WTC11 (cell line): Measurements from ENCODE around the gene SNX14. TPM values are rescaled to one million over a fixed set of nuclear protein-coding genes. Genes with fewer than 3 reads are reported as not detected.

Source experiments
- ATAC-seq: fragments of 200-7000 bp; cut with Tn5 transposase; 2 replicates; pipeline ENCODE4 v1.10.0; 2021; ENCODE audit warnings: mild to moderate bottlenecking, moderate library complexity
- CTCF ChIA-PET: fragments of 300-600 bp; sonication (Branson Sonifier 250); formaldehyde crosslinking; loops from one replicate; lab custom pipeline; 2021; ENCODE audit warnings: antibody characterized with exemption; lab: Charles Lee
- POLR2A ChIA-PET: fragments of 350-600 bp; sonication (Branson Sonifier 250); formaldehyde crosslinking; loops from one replicate; lab custom pipeline; 2021; ENCODE audit warnings: antibody characterized with exemption; lab: Charles Lee
- DNase-seq: peaks from one replicate; pipeline ENCODE4 v3.0.0; 2021; ENCODE audit warnings: low spot score
- H3K27ac Mint-ChIP-seq: 2 replicates; pipeline ENCODE4 v1.8.0; 2021; ENCODE audit warnings: mixed read lengths
- H3K27me3 Mint-ChIP-seq: 2 replicates; pipeline ENCODE4 v1.8.0; 2021; ENCODE audit warnings: low read depth, mild to moderate bottlenecking, moderate library complexity, mixed read lengths
- H3K36me3 Mint-ChIP-seq: 2 replicates; pipeline ENCODE4 v1.8.0; 2021; ENCODE audit warnings: mixed read lengths
- H3K4me1 Mint-ChIP-seq: 2 replicates; pipeline ENCODE4 v1.8.0; 2022; ENCODE audit warnings: mixed read lengths
- H3K4me3 Mint-ChIP-seq: 2 replicates; pipeline ENCODE4 v1.8.0; 2021; ENCODE audit warnings: mild to moderate bottlenecking, moderate library complexity, mixed read lengths
- H3K9me3 Mint-ChIP-seq: 2 replicates; pipeline ENCODE4 v1.8.0; 2021; ENCODE audit warnings: mixed read lengths
- CBFB ChIP-seq: sonication (generic); formaldehyde crosslinking; IDR thresholded peaks from 2 replicates; pipeline ENCODE4 v1.8.1; 2022; ENCODE audit warnings: mild to moderate bottlenecking, low read depth, missing genetic modification reagents
- CREM ChIP-seq: sonication (generic); formaldehyde crosslinking; IDR thresholded peaks from 2 replicates; pipeline ENCODE4 v1.8.1; 2022; ENCODE audit warnings: mild to moderate bottlenecking, missing genetic modification reagents, moderate library complexity
- EMX1 ChIP-seq: fragments of 250-450 bp; sonication (Bioruptor Pico); IDR thresholded peaks from 2 replicates; pipeline ENCODE4 v1.8.0; 2021; ENCODE audit warnings: mild to moderate bottlenecking
- ETV6 ChIP-seq: sonication (generic); formaldehyde crosslinking; IDR thresholded peaks from 2 replicates; pipeline ENCODE4 v1.8.1; 2022; ENCODE audit warnings: mild to moderate bottlenecking, missing genetic modification reagents
- FOXJ3 ChIP-seq: sonication (generic); formaldehyde crosslinking; IDR thresholded peaks from 2 replicates; pipeline ENCODE4 v1.9.0; 2021; ENCODE audit warnings: missing genetic modification reagents, mild to moderate bottlenecking, borderline replicate concordance
- KAT7 ChIP-seq: sonication (generic); formaldehyde crosslinking; IDR thresholded peaks from 2 replicates; pipeline ENCODE4 v1.8.1; 2023; ENCODE audit warnings: missing genetic modification reagents, mild to moderate bottlenecking, borderline replicate concordance
- MAX ChIP-seq: sonication (generic); formaldehyde crosslinking; IDR thresholded peaks from 2 replicates; pipeline ENCODE4 v1.8.0; 2022; ENCODE audit warnings: mild to moderate bottlenecking, missing genetic modification reagents
- NFE2L1 ChIP-seq: sonication (generic); formaldehyde crosslinking; IDR thresholded peaks from 2 replicates; pipeline ENCODE4 v1.8.1; 2023; ENCODE audit warnings: missing genetic modification reagents
- SOX15 ChIP-seq: fragments of 250-450 bp; sonication (Bioruptor Pico); IDR thresholded peaks from 2 replicates; pipeline ENCODE4 v1.9.0; 2021; ENCODE audit warnings: mild to moderate bottlenecking
- ZNF121 ChIP-seq: sonication (generic); formaldehyde crosslinking; IDR thresholded peaks from 2 replicates; pipeline ENCODE4 v1.8.0; 2023; ENCODE audit warnings: missing genetic modification reagents
- ZNF138 ChIP-seq: sonication (generic); formaldehyde crosslinking; conservative IDR thresholded peaks from 2 replicates; pipeline ENCODE4 v1.8.1; 2022; ENCODE audit warnings: mild to moderate bottlenecking, moderate library complexity, missing genetic modification reagents
- ZNF396 ChIP-seq: fragments of 250-450 bp; sonication (Bioruptor Pico); IDR thresholded peaks from 2 replicates; pipeline ENCODE4 v1.8.0; 2021; ENCODE audit warnings: mild to moderate bottlenecking, moderate library complexity, borderline replicate concordance
- ZNF416 ChIP-seq: fragments of 250-450 bp; sonication (Bioruptor Pico); IDR thresholded peaks from 2 replicates; pipeline ENCODE4 v1.9.0; 2021; ENCODE audit warnings: mild to moderate bottlenecking, inconsistent platforms
- ZNF423 ChIP-seq: fragments of 250-450 bp; sonication (Bioruptor Pico); IDR thresholded peaks from 2 replicates; pipeline ENCODE4 v2.1.2; 2022; ENCODE audit warnings: mild to moderate bottlenecking, moderate library complexity
- total RNA-seq: library from RNA; stranded (reverse); gene quantifications from 3 replicates; pipeline ENCODE4 v1.2.3, GENCODE V29; 2021
- TF ChIP-seq, protein P1 (sequence below): sonication (generic); formaldehyde crosslinking; IDR thresholded peaks from 2 replicates; pipeline ENCODE4 v1.8.0; 2023; ENCODE audit warnings: missing genetic modification reagents, mild to moderate bottlenecking, borderline replicate concordance
- TF ChIP-seq, protein P2 (sequence below): sonication (generic); formaldehyde crosslinking; IDR thresholded peaks from 2 replicates; pipeline ENCODE4 v1.8.1; 2022; ENCODE audit warnings: low read depth, missing genetic modification reagents, borderline replicate concordance
- TF ChIP-seq, protein P3 (sequence below): sonication (generic); formaldehyde crosslinking; IDR thresholded peaks from 2 replicates; pipeline ENCODE4 v1.8.0; 2022; ENCODE audit warnings: missing genetic modification reagents
- TF ChIP-seq, protein P4 (sequence below): fragments of 250-450 bp; sonication (Bioruptor Pico); conservative IDR thresholded peaks from 2 replicates; pipeline ENCODE4 v1.9.0; 2021; ENCODE audit warnings: mild to moderate bottlenecking

The SNX14 gene
- total RNA-seq, 1 experiment from 2014 or later, result 34.3 TPM

DNA sequence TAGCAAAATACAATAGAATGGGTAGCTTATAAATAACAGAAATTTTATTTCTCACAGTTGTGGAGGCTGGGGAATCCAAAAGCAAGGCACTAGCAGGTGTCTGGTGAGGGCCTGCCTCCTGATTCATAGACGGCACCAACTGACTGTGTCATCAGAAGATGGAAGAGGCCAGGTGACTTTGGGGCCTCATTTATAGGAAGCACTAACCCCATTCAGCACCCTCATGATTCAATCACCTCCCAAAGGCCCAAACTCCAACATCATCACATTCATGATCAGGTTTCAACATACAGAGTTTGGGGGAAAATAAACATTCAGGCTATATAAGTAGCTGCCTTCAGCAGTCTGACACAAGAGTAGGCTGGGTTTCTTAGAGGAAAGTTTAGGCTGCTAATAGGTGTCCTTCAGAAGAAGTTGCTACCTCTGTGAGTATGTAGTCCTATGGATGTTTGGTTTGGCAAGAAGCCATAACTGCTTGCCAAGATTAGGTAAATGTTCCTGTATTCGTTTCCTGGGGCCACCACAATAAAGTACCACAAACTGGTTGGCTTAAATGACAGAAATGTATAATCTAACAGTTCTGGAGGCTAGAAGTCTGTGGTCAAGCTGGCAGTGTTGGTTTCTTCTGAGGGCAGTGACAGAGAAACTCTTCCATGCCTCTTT, 94.9 kb downstream of the SNX14 start:
- no peaks in the 10 kb centered on the region for H3K27me3 Mint-ChIP-seq
- peaks cover 36% of the 10 kb centered on the region for H3K9me3 Mint-ChIP-seq
- H3K36me3 Mint-ChIP-seq, result peaks cover 26% of the 10 kb centered on the region
- H3K4me1 Mint-ChIP-seq, result no peaks in the 10 kb centered on the region
- no peak overlapping the region for H3K4me3 Mint-ChIP-seq
- ChIA-PET POLR2A (no interaction called here), CTCF (interaction anchor here (0.9 to 2.5 kb wide), 3 partner anchors 15 to 144 kb away, joined by 3 to 8 read pairs (median 4); no protein-coding TSS in a partner anchor)
- no peak for TF ChIP-seq ZNF396 (CRISPR knock-in tag)
- no peak overlapping the region for H3K27ac Mint-ChIP-seq
- DNase-seq (no peak), ATAC-seq (no peak)

DNA sequence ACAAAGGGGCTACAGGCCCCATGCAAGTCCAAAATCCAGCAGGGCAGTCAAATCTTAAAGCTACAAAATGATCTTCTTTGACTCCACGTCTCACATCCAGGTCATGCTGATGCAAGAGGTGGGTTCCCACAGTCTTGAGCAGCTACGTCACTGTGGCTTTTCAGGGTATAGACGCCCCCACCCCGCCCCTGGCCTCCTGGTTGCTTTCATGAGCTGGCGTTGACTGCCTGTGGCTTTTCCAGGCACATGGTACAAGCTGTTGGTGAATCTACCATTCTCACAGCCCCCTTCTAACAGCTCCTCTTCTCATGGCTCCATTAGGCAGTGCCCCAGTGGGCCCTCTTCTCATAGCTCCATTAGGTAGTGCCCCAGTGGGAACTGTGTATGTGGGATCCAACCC, 96.8 kb downstream of the SNX14 start:
- ChIA-PET CTCF (interaction anchor here (1.5 kb wide), 1 partner anchor 14 kb away, joined by 5 read pairs; no protein-coding TSS in a partner anchor), POLR2A (no interaction called here)
- Mint-ChIP-seq H3K9me3 (peaks cover 36% of the 10 kb centered on the region), H3K27me3 (no peaks in the 10 kb centered on the region), H3K36me3 (peaks cover 26% of the 10 kb centered on the region)
- DNase-seq, result no peak
- TF ChIP-seq ZNF416 (CRISPR knock-in tag), result no peak
- TF ChIP-seq, protein P1, sequence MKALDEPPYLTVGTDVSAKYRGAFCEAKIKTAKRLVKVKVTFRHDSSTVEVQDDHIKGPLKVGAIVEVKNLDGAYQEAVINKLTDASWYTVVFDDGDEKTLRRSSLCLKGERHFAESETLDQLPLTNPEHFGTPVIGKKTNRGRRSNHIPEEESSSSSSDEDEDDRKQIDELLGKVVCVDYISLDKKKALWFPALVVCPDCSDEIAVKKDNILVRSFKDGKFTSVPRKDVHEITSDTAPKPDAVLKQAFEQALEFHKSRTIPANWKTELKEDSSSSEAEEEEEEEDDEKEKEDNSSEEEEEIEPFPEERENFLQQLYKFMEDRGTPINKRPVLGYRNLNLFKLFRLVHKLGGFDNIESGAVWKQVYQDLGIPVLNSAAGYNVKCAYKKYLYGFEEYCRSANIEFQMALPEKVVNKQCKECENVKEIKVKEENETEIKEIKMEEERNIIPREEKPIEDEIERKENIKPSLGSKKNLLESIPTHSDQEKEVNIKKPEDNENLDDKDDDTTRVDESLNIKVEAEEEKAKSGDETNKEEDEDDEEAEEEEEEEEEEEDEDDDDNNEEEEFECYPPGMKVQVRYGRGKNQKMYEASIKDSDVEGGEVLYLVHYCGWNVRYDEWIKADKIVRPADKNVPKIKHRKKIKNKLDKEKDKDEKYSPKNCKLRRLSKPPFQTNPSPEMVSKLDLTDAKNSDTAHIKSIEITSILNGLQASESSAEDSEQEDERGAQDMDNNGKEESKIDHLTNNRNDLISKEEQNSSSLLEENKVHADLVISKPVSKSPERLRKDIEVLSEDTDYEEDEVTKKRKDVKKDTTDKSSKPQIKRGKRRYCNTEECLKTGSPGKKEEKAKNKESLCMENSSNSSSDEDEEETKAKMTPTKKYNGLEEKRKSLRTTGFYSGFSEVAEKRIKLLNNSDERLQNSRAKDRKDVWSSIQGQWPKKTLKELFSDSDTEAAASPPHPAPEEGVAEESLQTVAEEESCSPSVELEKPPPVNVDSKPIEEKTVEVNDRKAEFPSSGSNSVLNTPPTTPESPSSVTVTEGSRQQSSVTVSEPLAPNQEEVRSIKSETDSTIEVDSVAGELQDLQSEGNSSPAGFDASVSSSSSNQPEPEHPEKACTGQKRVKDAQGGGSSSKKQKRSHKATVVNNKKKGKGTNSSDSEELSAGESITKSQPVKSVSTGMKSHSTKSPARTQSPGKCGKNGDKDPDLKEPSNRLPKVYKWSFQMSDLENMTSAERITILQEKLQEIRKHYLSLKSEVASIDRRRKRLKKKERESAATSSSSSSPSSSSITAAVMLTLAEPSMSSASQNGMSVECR (CRISPR knock-in tag), result no peak
- no peak for TF ChIP-seq FOXJ3
- TF ChIP-seq ZNF138, result no peak
- no peak for TF ChIP-seq ZNF423
- no peak for TF ChIP-seq EMX1 (CRISPR knock-in tag)
- TF ChIP-seq CBFB (CRISPR knock-in tag), result no peak
- TF ChIP-seq ZNF121 (CRISPR knock-in tag), result no peak
- TF ChIP-seq, protein P2, sequence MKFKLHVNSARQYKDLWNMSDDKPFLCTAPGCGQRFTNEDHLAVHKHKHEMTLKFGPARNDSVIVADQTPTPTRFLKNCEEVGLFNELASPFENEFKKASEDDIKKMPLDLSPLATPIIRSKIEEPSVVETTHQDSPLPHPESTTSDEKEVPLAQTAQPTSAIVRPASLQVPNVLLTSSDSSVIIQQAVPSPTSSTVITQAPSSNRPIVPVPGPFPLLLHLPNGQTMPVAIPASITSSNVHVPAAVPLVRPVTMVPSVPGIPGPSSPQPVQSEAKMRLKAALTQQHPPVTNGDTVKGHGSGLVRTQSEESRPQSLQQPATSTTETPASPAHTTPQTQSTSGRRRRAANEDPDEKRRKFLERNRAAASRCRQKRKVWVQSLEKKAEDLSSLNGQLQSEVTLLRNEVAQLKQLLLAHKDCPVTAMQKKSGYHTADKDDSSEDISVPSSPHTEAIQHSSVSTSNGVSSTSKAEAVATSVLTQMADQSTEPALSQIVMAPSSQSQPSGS (CRISPR knock-in tag), result no peak
- TF ChIP-seq, all 79 proteins: peak for 0
- Mint-ChIP-seq H3K4me1 (no peaks in the 10 kb centered on the region), H3K4me3 (no peak overlapping the region), H3K27ac (no peak overlapping the region)
- ATAC-seq, result no peak

GRCh38 chr6:85496009-85496579, 97.6 kb downstream of the SNX14 start:
- ATAC-seq, result no peak
- H3K36me3 Mint-ChIP-seq, result peaks cover 26% of the 10 kb centered on the region
- TF ChIP-seq ETV6 (CRISPR knock-in tag), result no peak
- TF ChIP-seq MAX (CRISPR knock-in tag), result no peak
- TF ChIP-seq CREM (CRISPR knock-in tag), result no peak
- no peak for TF ChIP-seq SOX15 (CRISPR knock-in tag)
- TF ChIP-seq, protein P3, sequence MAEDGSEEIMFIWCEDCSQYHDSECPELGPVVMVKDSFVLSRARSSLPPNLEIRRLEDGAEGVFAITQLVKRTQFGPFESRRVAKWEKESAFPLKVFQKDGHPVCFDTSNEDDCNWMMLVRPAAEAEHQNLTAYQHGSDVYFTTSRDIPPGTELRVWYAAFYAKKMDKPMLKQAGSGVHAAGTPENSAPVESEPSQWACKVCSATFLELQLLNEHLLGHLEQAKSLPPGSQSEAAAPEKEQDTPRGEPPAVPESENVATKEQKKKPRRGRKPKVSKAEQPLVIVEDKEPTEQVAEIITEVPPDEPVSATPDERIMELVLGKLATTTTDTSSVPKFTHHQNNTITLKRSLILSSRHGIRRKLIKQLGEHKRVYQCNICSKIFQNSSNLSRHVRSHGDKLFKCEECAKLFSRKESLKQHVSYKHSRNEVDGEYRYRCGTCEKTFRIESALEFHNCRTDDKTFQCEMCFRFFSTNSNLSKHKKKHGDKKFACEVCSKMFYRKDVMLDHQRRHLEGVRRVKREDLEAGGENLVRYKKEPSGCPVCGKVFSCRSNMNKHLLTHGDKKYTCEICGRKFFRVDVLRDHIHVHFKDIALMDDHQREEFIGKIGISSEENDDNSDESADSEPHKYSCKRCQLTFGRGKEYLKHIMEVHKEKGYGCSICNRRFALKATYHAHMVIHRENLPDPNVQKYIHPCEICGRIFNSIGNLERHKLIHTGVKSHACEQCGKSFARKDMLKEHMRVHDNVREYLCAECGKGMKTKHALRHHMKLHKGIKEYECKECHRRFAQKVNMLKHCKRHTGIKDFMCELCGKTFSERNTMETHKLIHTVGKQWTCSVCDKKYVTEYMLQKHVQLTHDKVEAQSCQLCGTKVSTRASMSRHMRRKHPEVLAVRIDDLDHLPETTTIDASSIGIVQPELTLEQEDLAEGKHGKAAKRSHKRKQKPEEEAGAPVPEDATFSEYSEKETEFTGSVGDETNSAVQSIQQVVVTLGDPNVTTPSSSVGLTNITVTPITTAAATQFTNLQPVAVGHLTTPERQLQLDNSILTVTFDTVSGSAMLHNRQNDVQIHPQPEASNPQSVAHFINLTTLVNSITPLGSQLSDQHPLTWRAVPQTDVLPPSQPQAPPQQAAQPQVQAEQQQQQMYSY, result no peak
- TF ChIP-seq NFE2L1 (CRISPR knock-in tag), result no peak
- TF ChIP-seq KAT7 (CRISPR knock-in tag), result no peak
- TF ChIP-seq, protein P4, sequence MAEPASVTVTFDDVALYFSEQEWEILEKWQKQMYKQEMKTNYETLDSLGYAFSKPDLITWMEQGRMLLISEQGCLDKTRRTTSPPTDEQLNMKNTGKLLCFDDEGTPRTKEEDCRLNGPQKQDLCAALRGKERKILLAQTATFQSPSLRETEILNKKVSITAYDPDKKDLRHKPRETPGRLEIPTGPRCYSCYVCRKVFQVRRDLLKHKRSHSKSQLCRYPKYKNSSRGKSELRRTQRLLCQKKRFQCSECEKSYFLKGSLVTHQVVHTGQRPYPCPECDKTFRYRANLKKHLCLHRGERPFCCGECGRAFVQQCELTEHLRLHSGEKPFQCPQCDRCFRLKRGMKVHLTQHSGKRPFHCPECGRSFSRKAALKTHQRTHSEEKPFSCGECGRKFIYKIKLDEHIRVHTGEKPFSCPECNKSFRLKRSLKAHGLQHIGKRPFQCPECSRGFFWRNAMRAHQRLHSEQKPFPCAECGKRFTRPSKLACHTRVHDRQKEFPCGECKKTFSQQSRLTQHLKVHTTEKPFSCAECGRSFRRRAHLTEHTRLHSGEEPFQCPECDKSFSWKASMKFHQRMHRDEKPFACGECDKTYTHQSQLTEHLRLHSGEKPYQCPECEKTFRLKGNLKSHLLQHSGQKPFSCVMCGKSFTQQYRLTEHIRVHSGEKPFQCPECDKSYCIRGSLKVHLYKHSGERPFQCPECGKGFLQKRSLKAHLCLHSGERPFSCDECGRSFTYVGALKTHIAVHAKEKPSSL (CRISPR knock-in tag), result no peak

More at GRCh38 chr6:85496009-85496579, 97.6 kb downstream of the SNX14 start:
- Mint-ChIP-seq H3K9me3 (peaks cover 36% of the 10 kb centered on the region), H3K4me3 (no peak overlapping the region), H3K4me1 (no peaks in the 10 kb centered on the region), H3K27me3 (no peaks in the 10 kb centered on the region), H3K27ac (no peak overlapping the region)
- POLR2A ChIA-PET, result no interaction called here
- CTCF ChIA-PET, result interaction anchor here (1.5 kb wide), 1 partner anchor 13 kb away, joined by 5 read pairs; no protein-coding TSS in a partner anchor
- DNase-seq, result no peak
